Endothelial cell of umbilical vein (primary cell): ENCODE results near the gene TMEM233. TPM values are rescaled to one million over a fixed set of nuclear protein-coding genes. Genes with fewer than 3 reads are reported as not detected.
"Not testable (repeated sequence)": the region's sequence is repeated elsewhere in the genome, so short reads cannot be mapped to it uniquely, and the experiment has no call there.

Experiments
- BruUV-seq: library from RNA; stranded (reverse); fragments of 400-500 nt; replicated peaks from 2 replicates; lab custom pipeline; 2021; lab: Mats Ljungman, UMichigan
- CTCF ChIA-PET: fragments of 300-600, 350-600 bp; sonication (Branson Sonifier 250); formaldehyde crosslinking; loops from one replicate; lab custom pipeline; 2021; ENCODE audit warnings: antibody characterized with exemption, inconsistent platforms; lab: Charles Lee
- POLR2A ChIA-PET: fragments of 300-600, 350-600 bp; sonication (Branson Sonifier 250); formaldehyde crosslinking; loops from one replicate; lab custom pipeline; 2021; ENCODE audit warnings: antibody characterized with exemption, inconsistent platforms; lab: Charles Lee
- DNase-seq: peaks from one replicate; pipeline ENCODE4 v3.0.0-alpha.2; 2011; ENCODE audit warnings: low read depth, low spot score
- FAIRE-seq: peaks from 2 replicates; lab custom pipeline; 2011; peaks lifted over from hg19 to GRCh38; lab: Jason Lieb, UNC
- H2AFZ ChIP-seq: 2 replicates; pipeline ENCODE4 v1.6.0; 2012; ENCODE audit warnings: low read depth, low read length, control low read depth, inconsistent platforms
- H3K27ac ChIP-seq: 2 replicates; pipeline ENCODE4 v1.5.1; 2011; ENCODE audit warnings: low read depth, mild to moderate bottlenecking, control low read depth, low read length, moderate library complexity; ENCODE audit not compliant: insufficient read depth
- H3K27me3 ChIP-seq, 2 experiments: 2 replicates each; pipeline versions ENCODE4 v1.6.0 to v1.6.1; 2011; ENCODE audit warnings: low read length in 2 of 2, mixed read lengths in 1 of 2; ENCODE audit not compliant: control insufficient read depth in 2 of 2, insufficient read depth in 2 of 2
- H3K36me3 ChIP-seq, 2 experiments: 2 replicates in 1 of 2; 3 replicates in 1 of 2; pipeline ENCODE4 v1.5.1; 2011; ENCODE audit warnings: low read length in 2 of 2, mild to moderate bottlenecking in 1 of 2, moderate library complexity in 1 of 2; ENCODE audit not compliant: control insufficient read depth in 2 of 2, insufficient read depth in 2 of 2; ENCODE audit errors: extremely low read depth in 1 of 2
- H3K4me1 ChIP-seq: 3 replicates; pipeline ENCODE4 v1.5.1; 2011; ENCODE audit warnings: mild to moderate bottlenecking, low read length; ENCODE audit not compliant: control insufficient read depth, insufficient read depth; ENCODE audit errors: extremely low read depth
- H3K4me2 ChIP-seq: 2 replicates; pipeline ENCODE4 v1.6.1; 2011; ENCODE audit warnings: low read length, control low read depth, mixed read lengths; ENCODE audit not compliant: insufficient read depth
- H3K4me3 ChIP-seq, 3 experiments: fragments of 200-600 bp in 1 of 3; sonication (generic), shearing (Covaris generic) in 1 of 3; replicated peaks in 1 of 3; 2 replicates each; pipeline ENCODE4 v1.5.1; 2011 to 2016; ENCODE audit warnings: control low read depth in 3 of 3, low read length in 3 of 3, mild to moderate bottlenecking in 2 of 3, inconsistent platforms in 1 of 3, low read depth in 1 of 3, moderate library complexity in 1 of 3; ENCODE audit not compliant: insufficient read depth in 1 of 3
- H3K79me2 ChIP-seq: 2 replicates; pipeline ENCODE4 v1.6.0; 2012; ENCODE audit warnings: low read length, inconsistent platforms; ENCODE audit not compliant: control insufficient read depth, insufficient read depth
- H3K9ac ChIP-seq: replicated peaks from 2 replicates; pipeline ENCODE3; 2011; ENCODE audit warnings: low read length, control low read depth; ENCODE audit not compliant: insufficient read depth; ENCODE audit errors: extremely low read depth
- H3K9me1 ChIP-seq: replicated peaks from 3 replicates; pipeline ENCODE4 v1.6.0; 2011; ENCODE audit warnings: mild to moderate bottlenecking, low read length; ENCODE audit not compliant: control insufficient read depth, insufficient read depth; ENCODE audit errors: extremely low read depth
- H3K9me3 ChIP-seq: replicated peaks from 2 replicates; pipeline ENCODE4 v1.5.1; 2012; ENCODE audit warnings: low read length, inconsistent platforms; ENCODE audit not compliant: control insufficient read depth, insufficient read depth
- H4K20me1 ChIP-seq: replicated peaks from 2 replicates; pipeline ENCODE3; 2011; ENCODE audit warnings: mild to moderate bottlenecking, low read length; ENCODE audit not compliant: control insufficient read depth, insufficient read depth; ENCODE audit errors: extremely low read depth
- dilution Hi-C: fragments of 300-500 bp; cut with MboI; formaldehyde crosslinking; loops from one replicate; pipeline ENCODE4 v1.15.0; 2019; ENCODE audit warnings: low sequenced_read_pairs; ENCODE audit not compliant: extremely low pct_ligation_motif_present
- intact Hi-C: fragments of 100-400 bp; cut with micrococcal nuclease; formaldehyde crosslinking; loops from one replicate; pipeline ENCODE4 v1.10.0; 2022
- polyA plus RNA-seq, 4 experiments: library from polyadenylated mRNA; depleted of rRNA in 3 of 4; stranded (reverse) in 3 of 4; unstranded in 1 of 4; fragments of >200 nt; gene quantifications; 2 replicates each; pipeline versions ENCODE4 v1.2.1 to v1.2.3, GENCODE V29; 2011 to 2012; ENCODE audit warnings: missing spikeins in 1 of 4
- total RNA-seq: library from RNA; stranded (reverse); gene quantifications from 2 replicates; pipeline ENCODE4 v1.2.3, GENCODE V29; 2021

The TMEM233 gene
- total and polyA plus RNA-seq, 2 donors (not counting 3 experiments of a cell fraction or from before 2014, with no cell fraction given): 0.01 TPM; not detected in 1

DNA sequence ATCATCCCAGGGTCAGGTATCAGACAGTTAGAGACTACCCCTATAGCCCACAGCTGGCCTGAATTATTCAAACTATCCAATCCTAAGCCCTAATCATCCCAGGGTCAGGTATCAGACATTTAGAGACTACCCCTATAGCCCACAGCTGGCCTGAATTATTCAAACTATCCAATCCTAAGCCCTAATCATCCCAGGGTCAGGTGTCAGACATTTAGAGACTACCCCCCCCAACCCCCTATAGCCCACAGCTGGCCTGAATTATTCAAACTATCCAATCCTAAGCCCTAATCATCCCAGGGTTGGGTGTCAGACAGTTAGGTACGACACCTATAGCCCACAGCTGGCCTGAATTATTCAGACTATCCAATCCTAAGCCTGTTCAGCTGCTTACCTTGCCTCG, 63.4 kb downstream of the TMEM233 start:
- H3K4me3 ChIP-seq, H3K9me3 ChIP-seq, H3K27me3 ChIP-seq, H3K79me2 ChIP-seq, H2AFZ ChIP-seq, BruUV-seq, H3K36me3 ChIP-seq, H3K9me1 ChIP-seq, H3K27ac ChIP-seq, intact Hi-C loops, H3K4me1 ChIP-seq, POLR2A ChIA-PET, FAIRE-seq, H4K20me1 ChIP-seq, DNase-seq, dilution Hi-C loops, H3K9ac ChIP-seq, CTCF ChIA-PET, H3K4me2 ChIP-seq: not testable (repeated sequence)

DNA sequence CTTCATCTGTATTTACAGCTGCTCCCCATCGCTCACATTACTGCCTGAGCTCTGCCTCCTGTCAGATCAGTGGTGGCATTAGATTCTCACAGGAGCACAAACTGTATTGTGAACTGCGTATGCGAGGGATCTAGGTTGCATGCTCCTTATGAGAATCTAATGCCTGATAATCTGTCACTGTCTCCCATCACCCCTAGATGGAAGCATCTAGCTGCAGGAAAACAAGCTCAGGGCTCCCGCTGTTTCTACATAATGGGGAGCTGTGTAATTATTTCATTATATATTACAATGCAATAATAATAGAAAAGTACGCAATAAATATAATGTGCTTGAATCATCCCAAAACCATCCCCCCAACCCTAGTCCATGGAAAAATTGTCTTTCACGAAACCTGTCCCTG, 64.6 kb downstream of the TMEM233 start:
- BruUV-seq, dilution Hi-C loops, H3K27me3 ChIP-seq, H3K4me3 ChIP-seq, DNase-seq, H4K20me1 ChIP-seq, H3K9ac ChIP-seq, POLR2A ChIA-PET, H2AFZ ChIP-seq, FAIRE-seq, H3K4me2 ChIP-seq, H3K4me1 ChIP-seq, H3K36me3 ChIP-seq, H3K27ac ChIP-seq, H3K9me1 ChIP-seq, H3K9me3 ChIP-seq, H3K79me2 ChIP-seq: not testable (repeated sequence)
- intact Hi-C loops: loop anchor here (2.0 kb wide), 3 partner anchors 123 to 281 kb away; no protein-coding TSS in a partner anchor
- CTCF ChIA-PET: interaction anchor here (0.6 to 2.3 kb wide), 20 partner anchors 9 to 429 kb away, joined by 3 to 50 read pairs (median 4); no protein-coding TSS in a partner anchor
